ENCODE measurements around the gene SLC3A2.

SLC3A2 gene

GRCh38 chr11:62897311-62897710 lies 16.6 kb downstream of the SLC3A2 start:
- no peaks in the 10 kb centered on the region for H3K36me3 ChIP-seq (ENCODE audit: control insufficient read depth in 4 of 4, insufficient read depth in 4 of 4, low read length in 3 of 4)
- H3K9me3 ChIP-seq (ENCODE audit: control extremely low read depth in 1 of 5, control insufficient read depth in 4 of 5, insufficient read depth in 2 of 5, low read depth in 1 of 5, low read length in 4 of 5) = no peaks in the 10 kb centered on the region
- ChIA-PET POLR2A (no interaction called here), CTCF (interaction anchor here (2.5 kb wide), 1 partner anchor 9 kb away, joined by 11 read pairs; no protein-coding TSS in a partner anchor)
- H3K4me3 ChIP-seq (ENCODE audit: control insufficient read depth in 1 of 7, extremely low read depth in 1 of 7, insufficient read depth in 4 of 7, low read depth in 2 of 7, low read length in 6 of 7) = no peak overlapping the region
- WGBS (ENCODE audit: insufficient coverage) = no CpG with 5 or more reads among the region's 2 CpGs
- DNase-seq = no peak
- no peaks in the 10 kb centered on the region for H3K4me1 ChIP-seq (ENCODE audit: control extremely low read depth in 1 of 4, control insufficient read depth in 4 of 4, insufficient read depth in 4 of 4, low read length in 3 of 4)
- H3K27ac ChIP-seq (ENCODE audit: insufficient read depth in 1 of 2, low read depth in 1 of 2, low read length in 2 of 2, poor library complexity in 1 of 2, severe bottlenecking in 2 of 2) = no peak overlapping the region
- H3K27me3 ChIP-seq (replicated peaks in 2 of 5; ENCODE audit: control insufficient read depth in 4 of 5, insufficient read depth in 5 of 5, low read length in 4 of 5) = peaks cover 0 to 3% (median 0%) of the 10 kb centered on the region in 5 experiments

DNA sequence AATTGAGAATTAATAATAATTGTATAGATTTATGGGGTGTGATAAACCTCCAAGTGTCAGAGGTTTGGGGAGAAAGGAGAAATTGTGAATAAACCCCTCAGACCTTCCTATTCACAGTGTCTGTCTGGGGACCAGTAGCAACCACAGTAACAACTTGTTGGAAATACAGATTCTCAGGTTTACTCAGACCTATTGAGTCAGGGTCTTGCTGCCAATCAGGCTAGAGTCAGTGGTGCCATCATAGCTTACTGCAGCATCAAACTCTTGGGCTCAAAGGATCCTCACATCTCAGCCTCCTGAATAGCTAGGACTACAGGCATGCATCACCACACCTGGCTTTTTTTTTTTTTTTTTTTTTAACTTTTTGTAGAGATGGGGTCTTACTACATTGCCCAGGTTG lies 17.3 kb downstream of the SLC3A2 start:
- DNase-seq = no peak
- CTCF ChIA-PET = interaction anchor here (2.5 kb wide), 1 partner anchor 9 kb away, joined by 11 read pairs; no protein-coding TSS in a partner anchor
- Histone ChIP-seq H3K4me1 (ENCODE audit: control extremely low read depth in 1 of 4, control insufficient read depth in 4 of 4, insufficient read depth in 4 of 4, low read length in 3 of 4) (no peaks in the 10 kb centered on the region), H3K36me3 (ENCODE audit: control insufficient read depth in 4 of 4, insufficient read depth in 4 of 4, low read length in 3 of 4) (no peaks in the 10 kb centered on the region), H3K27ac (ENCODE audit: insufficient read depth in 1 of 2, low read depth in 1 of 2, low read length in 2 of 2, poor library complexity in 1 of 2, severe bottlenecking in 2 of 2) (no peak overlapping the region), H3K9me3 (ENCODE audit: control extremely low read depth in 1 of 5, control insufficient read depth in 4 of 5, insufficient read depth in 2 of 5, low read depth in 1 of 5, low read length in 4 of 5) (no peaks in the 10 kb centered on the region), H3K27me3 (replicated peaks in 2 of 5; ENCODE audit: control insufficient read depth in 4 of 5, insufficient read depth in 5 of 5, low read length in 4 of 5) (peaks cover 0 to 3% (median 0%) of the 10 kb centered on the region in 5 experiments), H3K4me3 (ENCODE audit: control insufficient read depth in 1 of 7, extremely low read depth in 1 of 7, insufficient read depth in 4 of 7, low read depth in 2 of 7, low read length in 6 of 7) (no peak overlapping the region)
- POLR2A ChIA-PET = no interaction called here

GRCh38 chr11:62902932-62903331 lies 22.2 kb downstream of the SLC3A2 start:
- H3K27me3 ChIP-seq (replicated peaks in 2 of 5; ENCODE audit: control insufficient read depth in 4 of 5, insufficient read depth in 5 of 5, low read length in 4 of 5) = peaks cover 0 to 19% (median 0%) of the 10 kb centered on the region in 5 experiments
- POLR2A ChIA-PET = interaction anchor here (0.6 kb wide), 1 partner anchor 77 kb away, joined by 6 read pairs; no protein-coding TSS in a partner anchor
- CTCF ChIA-PET = interaction anchor here (0.8 to 10.7 kb wide), 6 partner anchors 13 to 310 kb away, joined by 3 to 200 read pairs (median 3); no protein-coding TSS in a partner anchor
- WGBS (ENCODE audit: insufficient coverage) = 64% methylated on average over 1 of the region's 1 CpG
- H3K4me1 ChIP-seq (ENCODE audit: control extremely low read depth in 1 of 4, control insufficient read depth in 4 of 4, insufficient read depth in 4 of 4, low read length in 3 of 4) = peaks cover 0 to 6% (median 0%) of the 10 kb centered on the region in 4 experiments
- H3K9me3 ChIP-seq (ENCODE audit: control extremely low read depth in 1 of 5, control insufficient read depth in 4 of 5, insufficient read depth in 2 of 5, low read depth in 1 of 5, low read length in 4 of 5) = no peaks in the 10 kb centered on the region
- H3K27ac ChIP-seq (ENCODE audit: insufficient read depth in 1 of 2, low read depth in 1 of 2, low read length in 2 of 2, poor library complexity in 1 of 2, severe bottlenecking in 2 of 2) = no peak overlapping the region
- H3K36me3 ChIP-seq (ENCODE audit: control insufficient read depth in 4 of 4, insufficient read depth in 4 of 4, low read length in 3 of 4) = no peaks in the 10 kb centered on the region
- H3K4me3 ChIP-seq (ENCODE audit: control insufficient read depth in 1 of 7, extremely low read depth in 1 of 7, insufficient read depth in 4 of 7, low read depth in 2 of 7, low read length in 6 of 7) = no peak overlapping the region
- DNase-seq = peak in 1 of 3 donors; percentile 11

- WGBS (ENCODE audit: insufficient coverage) = 60% methylated on average over 2 of the region's 3 CpGs
- Histone ChIP-seq H3K9me3 (ENCODE audit: control extremely low read depth in 1 of 5, control insufficient read depth in 4 of 5, insufficient read depth in 2 of 5, low read depth in 1 of 5, low read length in 4 of 5) (no peaks in the 10 kb centered on the region), H3K4me1 (ENCODE audit: control extremely low read depth in 1 of 4, control insufficient read depth in 4 of 4, insufficient read depth in 4 of 4, low read length in 3 of 4) (peaks cover 0 to 6% (median 1%) of the 10 kb centered on the region in 4 experiments), H3K4me3 (ENCODE audit: control insufficient read depth in 1 of 7, extremely low read depth in 1 of 7, insufficient read depth in 4 of 7, low read depth in 2 of 7, low read length in 6 of 7) (no peak overlapping the region), H3K36me3 (ENCODE audit: control insufficient read depth in 4 of 4, insufficient read depth in 4 of 4, low read length in 3 of 4) (no peaks in the 10 kb centered on the region), H3K27me3 (replicated peaks in 2 of 5; ENCODE audit: control insufficient read depth in 4 of 5, insufficient read depth in 5 of 5, low read length in 4 of 5) (peaks cover 0 to 22% (median 0%) of the 10 kb centered on the region in 5 experiments), H3K27ac (ENCODE audit: insufficient read depth in 1 of 2, low read depth in 1 of 2, low read length in 2 of 2, poor library complexity in 1 of 2, severe bottlenecking in 2 of 2) (no peak overlapping the region)
- ChIA-PET CTCF (interaction anchor here (1.0 to 10.7 kb wide), 17 partner anchors 8 to 308 kb away, joined by 3 to 200 read pairs (median 11); no protein-coding TSS in a partner anchor), POLR2A (interaction anchor here (1.0 kb wide), 1 partner anchor 117 kb away, joined by 4 read pairs; no protein-coding TSS in a partner anchor)
- DNase-seq = no peak
These were observed 24.6 kb downstream of the SLC3A2 start for GRCh38 chr11:62905296-62905695.

DNA sequence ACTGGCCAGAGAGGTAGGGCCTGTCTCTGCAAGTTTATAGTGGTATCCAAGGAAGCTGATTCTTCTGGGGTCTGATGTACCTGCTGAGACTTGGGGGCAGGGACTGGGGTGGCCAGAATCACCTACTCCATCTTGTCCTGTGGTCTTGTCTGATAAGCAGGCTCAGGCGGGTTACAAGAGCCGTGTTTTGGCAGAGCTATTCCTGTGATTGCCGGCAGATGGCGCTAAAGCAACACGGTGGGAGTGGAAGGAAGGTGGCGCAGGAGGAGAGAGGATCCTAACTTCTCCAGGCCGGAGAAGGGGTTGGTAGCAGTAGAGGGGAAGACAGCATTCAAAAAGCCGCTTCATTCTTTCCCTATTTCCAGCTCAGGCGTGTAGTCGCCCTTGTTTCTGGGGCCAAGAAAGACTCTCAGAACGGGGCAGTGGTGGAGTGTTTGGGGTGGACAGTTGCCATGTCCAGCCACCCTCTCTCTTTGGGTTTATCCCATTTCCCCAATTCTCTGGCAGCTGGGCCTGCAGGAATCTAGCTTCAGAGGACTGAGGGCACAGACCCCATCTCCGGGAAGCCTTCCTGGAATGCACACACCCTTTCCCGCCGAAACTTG lies 25.3 kb downstream of the SLC3A2 start:
- WGBS (ENCODE audit: insufficient coverage) = 0% methylated on average over 6 of the region's 14 CpGs
- H3K4me1 ChIP-seq (ENCODE audit: control extremely low read depth in 1 of 4, control insufficient read depth in 4 of 4, insufficient read depth in 4 of 4, low read length in 3 of 4) = peaks cover 0 to 8% (median 3%) of the 10 kb centered on the region in 4 experiments
- H3K9me3 ChIP-seq (ENCODE audit: control extremely low read depth in 1 of 5, control insufficient read depth in 4 of 5, insufficient read depth in 2 of 5, low read depth in 1 of 5, low read length in 4 of 5) = no peaks in the 10 kb centered on the region
- H3K27ac ChIP-seq (ENCODE audit: insufficient read depth in 1 of 2, low read depth in 1 of 2, low read length in 2 of 2, poor library complexity in 1 of 2, severe bottlenecking in 2 of 2) = no peak overlapping the region
- CTCF ChIA-PET = interaction anchor here (0.9 to 10.7 kb wide), 29 partner anchors 8 to 723 kb away, joined by 3 to 200 read pairs (median 5); partner anchors contain the start of gene SLC22A8
- POLR2A ChIA-PET = interaction anchor here (1.0 kb wide), 1 partner anchor 116 kb away, joined by 4 read pairs; no protein-coding TSS in a partner anchor
- H3K27me3 ChIP-seq (replicated peaks in 2 of 5; ENCODE audit: control insufficient read depth in 4 of 5, insufficient read depth in 5 of 5, low read length in 4 of 5) = peaks cover 0 to 22% (median 0%) of the 10 kb centered on the region in 5 experiments
- DNase-seq = peak; percentile 75 to 81 (median 76)
- no peaks in the 10 kb centered on the region for H3K36me3 ChIP-seq (ENCODE audit: control insufficient read depth in 4 of 4, insufficient read depth in 4 of 4, low read length in 3 of 4)
- H3K4me3 ChIP-seq (ENCODE audit: control insufficient read depth in 1 of 7, extremely low read depth in 1 of 7, insufficient read depth in 4 of 7, low read depth in 2 of 7, low read length in 6 of 7) = no peak overlapping the region

GRCh38 chr11:62908468-62909072 lies 27.9 kb downstream of the SLC3A2 start:
- Histone ChIP-seq H3K4me1 (ENCODE audit: control extremely low read depth in 1 of 4, control insufficient read depth in 4 of 4, insufficient read depth in 4 of 4, low read length in 3 of 4) (peaks cover 0 to 14% (median 8%) of the 10 kb centered on the region in 4 experiments), H3K4me3 (ENCODE audit: control insufficient read depth in 1 of 7, extremely low read depth in 1 of 7, insufficient read depth in 4 of 7, low read depth in 2 of 7, low read length in 6 of 7) (no peak overlapping the region), H3K36me3 (ENCODE audit: control insufficient read depth in 4 of 4, insufficient read depth in 4 of 4, low read length in 3 of 4) (no peaks in the 10 kb centered on the region), H3K27ac (ENCODE audit: insufficient read depth in 1 of 2, low read depth in 1 of 2, low read length in 2 of 2, poor library complexity in 1 of 2, severe bottlenecking in 2 of 2) (no peak overlapping the region), H3K9me3 (ENCODE audit: control extremely low read depth in 1 of 5, control insufficient read depth in 4 of 5, insufficient read depth in 2 of 5, low read depth in 1 of 5, low read length in 4 of 5) (no peaks in the 10 kb centered on the region), H3K27me3 (replicated peaks in 2 of 5; ENCODE audit: control insufficient read depth in 4 of 5, insufficient read depth in 5 of 5, low read length in 4 of 5) (peaks cover 0 to 22% (median 0%) of the 10 kb centered on the region in 5 experiments)
- WGBS (ENCODE audit: insufficient coverage) = 94% methylated on average over 9 of the region's 9 CpGs
- ChIA-PET POLR2A (no interaction called here), CTCF (interaction anchor here (0.7 to 10.7 kb wide), 8 partner anchors 10 to 127 kb away, joined by 3 to 200 read pairs (median 5); no protein-coding TSS in a partner anchor)
- no peak for DNase-seq

All from common myeloid progenitor, CD34-positive (primary cell).